HG03571 (cell line): Measurements from ENCODE around the gene SSR1.
"Not testable (repeated sequence)": the region's sequence is repeated elsewhere in the genome, so short reads cannot be mapped to it uniquely, and the experiment has no call there.

Experiments
- ATAC-seq: cut with Tn5 transposase; IDR thresholded peaks from one replicate; pipeline ENCODE4 v1.9.1; 2021; ENCODE audit not compliant: unreplicated experiment

The SSR1 gene

DNA sequence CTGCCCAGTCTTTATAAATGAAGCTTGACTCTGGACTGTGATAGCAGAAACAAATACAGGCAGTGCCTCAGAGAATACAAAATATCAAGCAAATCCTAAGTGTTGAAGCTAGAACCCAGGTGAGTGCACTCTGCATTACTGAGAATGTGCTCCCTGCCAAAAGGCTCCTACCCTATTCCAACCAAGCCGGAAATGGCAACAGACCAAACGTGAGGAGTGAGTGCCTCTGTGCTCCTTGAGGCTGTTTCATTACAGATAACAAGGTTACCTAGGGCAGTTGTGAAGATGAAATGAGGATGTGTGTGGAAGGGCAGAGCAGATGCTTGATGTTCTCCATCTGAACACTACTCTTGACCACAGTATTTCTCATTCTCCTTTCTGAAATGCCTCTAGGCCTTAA is 29.3 kb downstream of the SSR1 start:
- ATAC-seq, result no peak

GRCh38 chr6:7282097-7282906 is 30.7 kb downstream of the SSR1 start:
- no peak for ATAC-seq

- ATAC-seq, result no peak
Observed at GRCh38 chr6:7276199-7276524, 36.8 kb downstream of the SSR1 start.

DNA sequence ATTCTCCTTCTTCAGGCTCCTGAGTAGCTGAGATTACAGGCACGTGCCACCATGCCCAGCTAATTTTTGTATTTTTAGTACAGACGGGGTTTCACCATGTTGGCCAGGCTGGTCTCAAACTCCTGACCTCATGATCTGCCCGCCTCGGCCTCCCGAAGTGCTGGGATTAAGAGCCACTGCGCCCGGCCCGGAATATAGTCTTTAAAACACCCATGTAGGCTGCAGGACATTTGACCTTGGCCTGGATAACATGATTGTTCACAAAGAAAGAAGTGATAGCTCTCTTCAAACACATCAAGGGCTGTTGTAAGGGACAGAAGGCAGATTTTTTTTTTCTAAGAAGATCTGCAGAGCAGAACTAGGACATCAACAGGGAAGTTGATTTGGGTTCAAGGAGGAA is 38.5 kb downstream of the SSR1 start:
- not testable (repeated sequence) for ATAC-seq

GRCh38 chr6:7273709-7274108 is 39.3 kb downstream of the SSR1 start:
- ATAC-seq, result no peak

- ATAC-seq, result no peak
Observed at GRCh38 chr6:7271205-7271534, 41.8 kb downstream of the SSR1 start.

- no peak for ATAC-seq
Observed at GRCh38 chr6:7270320-7271204, 42.4 kb downstream of the SSR1 start.

DNA sequence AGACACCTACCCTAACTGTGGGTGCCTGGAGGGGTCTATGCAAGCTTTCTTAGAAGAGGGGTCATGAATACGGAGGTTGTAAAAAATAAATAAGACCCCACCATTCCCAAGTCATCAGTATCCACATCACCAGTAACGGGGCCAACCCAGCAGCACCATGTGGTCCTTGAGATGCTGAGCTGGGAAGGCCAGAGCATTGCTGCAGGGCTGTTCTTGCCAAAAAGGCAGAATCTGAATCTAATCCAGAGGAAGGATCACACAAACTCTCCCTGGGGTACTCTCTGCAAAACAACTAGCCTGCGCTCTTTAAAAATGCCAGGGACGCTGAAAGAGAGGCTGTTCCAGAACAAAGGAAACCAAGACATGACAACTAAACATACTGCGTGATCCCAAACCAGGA is 43.2 kb downstream of the SSR1 start:
- ATAC-seq, result no peak

GRCh38 chr6:7268816-7269555 is 44.0 kb downstream of the SSR1 start:
- no peak for ATAC-seq

GRCh38 chr6:7268362-7268761 is 44.6 kb downstream of the SSR1 start:
- ATAC-seq, result no peak

DNA sequence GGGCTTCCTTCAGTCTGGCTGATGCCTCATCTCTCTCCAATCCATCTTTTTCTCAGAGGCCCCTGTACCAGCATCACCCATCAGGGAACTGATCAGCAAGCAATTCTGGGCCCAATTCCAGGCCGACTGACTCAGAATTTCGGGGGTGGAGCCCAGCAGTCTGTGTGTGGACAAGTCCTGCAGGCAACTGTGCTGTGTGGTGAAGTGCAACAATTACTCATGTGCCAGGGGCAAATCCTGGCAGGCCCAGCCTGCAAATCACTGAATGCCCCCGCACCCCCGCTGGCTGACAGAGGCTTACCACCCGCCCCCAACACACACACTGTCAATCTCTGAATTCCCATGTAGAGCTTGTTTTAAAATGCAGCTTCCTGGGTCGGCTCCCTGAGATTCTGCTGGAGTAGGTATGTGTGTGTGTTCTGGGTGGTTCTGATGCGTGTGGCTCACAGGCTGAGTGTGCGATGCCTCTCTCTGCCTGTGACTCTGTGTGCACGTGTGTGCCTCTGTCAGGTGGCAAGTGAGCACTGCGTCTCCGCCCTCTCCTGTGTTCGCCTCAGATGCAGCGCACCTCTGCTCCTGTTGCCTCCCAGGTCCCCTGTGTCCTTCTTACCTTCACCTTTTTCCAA is 45.4 kb downstream of the SSR1 start:
- no peak for ATAC-seq

DNA sequence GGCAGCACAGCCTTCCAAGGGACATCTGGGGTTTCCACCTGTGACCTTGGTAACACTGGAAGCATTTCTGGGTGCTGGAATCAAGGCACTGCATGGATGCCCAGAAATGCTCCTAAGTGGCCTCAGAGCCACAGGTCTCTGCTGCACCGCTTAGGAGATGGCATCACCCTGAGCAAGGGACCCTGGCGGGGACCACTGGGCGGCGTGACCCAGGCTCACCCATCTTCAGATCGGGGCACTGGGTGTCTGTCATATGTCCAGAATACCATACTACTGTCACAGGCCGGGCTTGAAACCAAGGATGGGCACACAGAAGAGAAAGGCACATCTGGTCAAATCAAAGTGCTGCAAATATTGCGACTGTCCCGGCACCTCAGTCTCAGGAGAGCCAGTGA is 45.9 kb downstream of the SSR1 start:
- ATAC-seq, result no peak

DNA sequence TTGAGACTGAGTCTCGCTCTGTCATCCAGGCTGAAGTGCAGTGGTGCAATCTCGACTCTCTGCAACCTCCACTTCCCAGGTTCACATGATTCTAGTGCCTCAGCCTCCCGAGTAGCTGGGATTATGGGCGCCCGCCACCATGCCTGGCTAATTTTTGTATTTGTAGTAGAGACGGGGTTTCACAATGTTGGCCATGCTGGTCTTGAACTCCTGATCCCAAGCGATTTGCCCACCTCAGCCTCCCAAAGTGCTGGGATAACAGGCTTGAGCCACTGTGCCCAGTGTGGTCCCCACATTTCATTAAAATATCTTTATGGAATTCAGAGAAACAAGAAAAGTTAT is 47.6 kb downstream of the SSR1 start:
- ATAC-seq, result not testable (repeated sequence)

GRCh38 chr6:7264686-7265384 is 48.2 kb downstream of the SSR1 start:
- ATAC-seq, result no peak

DNA sequence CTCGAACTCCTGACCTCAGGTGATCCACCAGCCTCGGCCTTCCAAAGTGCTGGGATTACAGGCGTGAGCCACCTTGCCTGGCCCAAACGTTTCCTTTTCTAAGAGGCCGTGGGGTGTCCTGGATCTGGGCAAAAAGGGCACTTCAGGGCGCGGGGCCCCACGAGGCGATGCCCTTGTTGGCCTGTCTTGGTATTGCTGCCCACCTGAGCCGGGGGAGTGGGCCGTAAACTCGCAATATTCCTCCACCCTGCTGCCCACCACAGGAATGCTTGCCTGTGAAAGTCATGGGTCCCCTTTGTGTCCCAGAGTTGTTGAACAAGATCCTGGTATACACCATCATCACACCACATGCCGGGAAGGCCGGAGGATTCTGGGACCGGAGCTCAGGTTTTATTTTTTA is 49.0 kb downstream of the SSR1 start:
- ATAC-seq, result no peak

DNA sequence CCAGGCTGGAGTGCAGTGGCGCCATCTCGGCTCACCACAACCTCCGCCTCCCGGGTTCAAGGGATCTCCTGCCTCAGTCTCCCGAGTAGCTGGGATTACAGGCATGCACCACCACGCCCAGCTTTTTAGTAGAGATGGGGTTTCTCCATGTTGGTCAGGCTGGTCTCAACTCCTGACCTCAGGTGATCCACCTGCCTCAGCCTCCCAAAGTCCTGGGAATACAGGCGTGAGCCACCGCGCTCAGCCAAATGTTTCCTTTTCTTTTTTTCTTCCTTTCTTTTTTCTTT is 49.5 kb downstream of the SSR1 start:
- ATAC-seq, result not testable (repeated sequence)

GRCh38 chr6:7262746-7263518 is 50.1 kb downstream of the SSR1 start:
- no peak for ATAC-seq

- no peak for ATAC-seq
Observed at GRCh38 chr6:7261852-7262461, 51.0 kb downstream of the SSR1 start.

GRCh38 chr6:7261032-7261841 is 51.8 kb downstream of the SSR1 start:
- no peak for ATAC-seq
